ENCODE data around the gene IVD.
A peak's percentile ranks its signal among the peaks of the same experiment; 100 is the strongest.

IVD gene

DNA sequence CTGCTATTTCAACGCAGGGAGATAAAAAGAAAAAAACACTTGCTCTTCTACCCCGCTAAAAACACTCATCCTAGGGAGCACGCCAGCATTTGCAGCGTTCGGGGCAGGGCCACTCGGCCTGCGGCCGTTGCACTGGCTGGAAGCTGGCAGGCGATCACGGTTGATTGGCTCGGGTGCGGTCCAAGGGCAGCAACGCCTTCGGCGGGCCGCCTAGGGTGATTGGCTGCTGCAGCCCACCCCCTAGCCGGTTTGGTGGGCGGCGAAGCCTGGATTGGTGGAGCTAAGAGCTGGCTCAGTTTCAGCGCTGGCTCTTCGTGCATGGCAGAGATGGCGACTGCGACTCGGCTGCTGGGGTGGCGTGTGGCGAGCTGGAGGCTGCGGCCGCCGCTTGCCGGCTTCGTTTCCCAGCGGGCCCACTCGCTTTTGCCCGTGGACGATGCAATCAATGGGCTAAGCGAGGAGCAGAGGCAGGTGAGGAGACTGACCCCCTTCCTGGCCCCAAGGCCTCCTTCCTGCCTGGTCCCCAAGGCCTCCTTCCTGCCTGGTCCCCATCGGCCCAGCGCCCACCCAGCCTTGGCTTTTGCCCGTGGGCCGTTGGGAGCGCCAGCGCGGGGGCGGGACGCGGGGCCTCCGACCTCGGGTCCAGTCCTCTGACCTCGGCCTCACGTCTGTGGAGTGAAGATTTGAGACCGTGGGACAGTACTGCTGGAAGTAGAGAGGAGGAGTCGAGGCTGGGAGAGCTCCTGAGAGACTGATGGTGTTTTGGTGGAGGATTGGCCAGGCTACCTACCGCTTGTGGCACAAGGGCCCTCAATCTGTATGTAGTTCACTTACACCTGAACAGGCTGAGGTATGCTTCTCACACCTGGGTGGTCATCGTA, at the start of gene IVD:
Gene IVD, plus strand, starts transcription at position 295 of the 881 bp plus-strand sequence. Its CDS starts 33 bp downstream, at position 328.
- H3K4me3 ChIP-seq (ENCODE audit: low read length): peak within 1 kb of the TSS; percentile 89
- TF ChIP-seq ZNF274 (IDR thresholded peaks at IDR 0.05; ENCODE audit: low read depth, low read length): no peak

- no peak overlapping the region for H3K4me3 ChIP-seq (ENCODE audit: low read length)
These were observed 49.5 kb upstream of the IVD start for GRCh38 chr15:40355976-40356585.

GRCh38 chr15:40357246-40357645, 48.3 kb upstream of the IVD start:
- H3K4me3 ChIP-seq (ENCODE audit: low read length): no peak overlapping the region
- TF ChIP-seq ZNF274 (IDR thresholded peaks at IDR 0.05; ENCODE audit: low read depth, low read length): no peak

More at GRCh38 chr15:40355976-40356585, 49.5 kb upstream of the IVD start:
- TF ChIP-seq ZNF274 (IDR thresholded peaks at IDR 0.05; ENCODE audit: low read depth, low read length): no peak

DNA sequence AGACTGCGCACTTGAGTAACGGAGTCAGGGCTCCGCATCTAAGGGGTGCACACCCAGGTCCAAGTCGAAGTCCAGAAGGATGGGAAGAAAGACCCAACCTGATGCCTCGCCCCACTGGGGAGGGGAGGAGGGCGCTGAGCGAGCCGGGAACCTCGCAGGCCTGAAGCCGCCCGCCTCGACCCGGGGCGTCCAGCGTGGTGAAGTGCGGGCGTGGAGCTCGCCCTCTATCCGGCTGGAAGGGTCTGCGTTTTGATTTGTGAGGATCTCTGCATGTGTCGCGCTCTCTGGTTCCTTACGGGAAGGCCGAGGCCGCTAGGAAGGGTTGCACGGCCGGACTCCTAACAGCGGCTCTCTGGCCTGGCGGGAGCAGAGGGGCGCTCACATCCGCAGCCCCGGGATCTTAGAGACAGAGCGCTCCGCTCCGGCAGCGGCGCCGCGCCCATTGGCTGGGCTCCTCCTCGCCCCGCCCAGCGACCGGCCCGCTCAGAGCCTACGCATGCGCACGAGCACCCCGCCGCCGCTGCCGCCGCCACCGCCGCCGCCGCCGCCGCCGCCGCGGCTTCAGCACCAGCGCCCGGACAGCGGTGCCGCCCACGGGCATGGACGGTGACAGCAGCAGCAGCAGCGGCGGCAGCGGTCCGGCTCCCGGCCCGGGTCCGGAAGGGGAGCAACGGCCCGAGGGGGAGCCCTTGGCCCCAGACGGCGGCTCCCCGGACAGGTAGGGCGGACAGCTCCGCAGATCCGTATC, 47.7 kb upstream of the IVD start, which contains the start of gene DISP2:
Gene DISP2, plus strand, starts transcription at position 497 of the 748 bp plus-strand sequence. Its CDS starts 103 bp downstream, at position 600.
- TF ChIP-seq ZNF274 (IDR thresholded peaks at IDR 0.05; ENCODE audit: low read depth, low read length): no peak
- H3K4me3 ChIP-seq (ENCODE audit: low read length): peak within 1 kb of the TSS; percentile 72

DNA sequence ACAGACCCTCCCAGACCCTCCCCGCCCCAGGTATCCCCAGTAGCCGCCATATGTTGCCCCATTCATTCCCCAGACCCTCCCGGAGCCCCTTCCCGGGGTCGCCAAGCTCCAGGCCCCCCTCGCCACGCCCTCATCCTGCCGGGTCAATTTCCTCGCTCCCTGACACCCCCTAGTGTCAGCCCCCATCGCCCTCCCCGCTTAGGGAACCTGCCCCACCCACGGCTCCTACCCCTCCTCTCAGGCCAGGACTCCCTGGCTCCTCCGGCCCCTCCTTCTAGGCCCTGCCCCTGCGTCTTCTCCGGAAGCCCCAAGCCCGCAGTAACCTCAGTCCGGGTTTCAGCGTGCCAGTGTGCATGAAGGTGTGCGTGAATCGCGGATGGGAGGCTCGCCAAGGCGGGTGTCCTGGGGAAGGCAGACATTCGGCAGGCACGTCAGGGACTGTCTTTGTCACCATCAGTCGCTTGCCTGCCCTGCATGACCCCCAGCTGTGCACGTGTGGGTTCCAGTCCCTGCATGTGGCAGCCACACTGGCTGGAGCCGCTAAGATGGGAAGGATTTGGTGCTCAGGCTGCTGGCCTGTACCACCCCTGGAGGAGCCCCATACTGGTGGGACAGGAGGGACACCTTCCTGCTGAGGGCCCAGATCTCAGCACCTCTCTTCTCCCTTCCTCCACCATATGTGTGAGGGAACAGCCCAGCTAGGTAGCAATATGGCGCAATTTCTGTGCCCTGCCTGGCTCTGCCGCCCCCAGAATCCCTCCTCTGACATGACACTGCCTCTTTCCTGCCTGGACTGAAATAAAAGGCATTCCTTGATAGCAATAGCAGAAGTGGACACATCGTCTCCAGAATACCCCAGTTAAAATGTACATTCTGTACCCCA, 46.9 kb upstream of the IVD start:
- TF ChIP-seq ZNF274 (IDR thresholded peaks at IDR 0.05; ENCODE audit: low read depth, low read length): no peak
- H3K4me3 ChIP-seq (ENCODE audit: low read length): peak overlapping the region; percentile 72

DNA sequence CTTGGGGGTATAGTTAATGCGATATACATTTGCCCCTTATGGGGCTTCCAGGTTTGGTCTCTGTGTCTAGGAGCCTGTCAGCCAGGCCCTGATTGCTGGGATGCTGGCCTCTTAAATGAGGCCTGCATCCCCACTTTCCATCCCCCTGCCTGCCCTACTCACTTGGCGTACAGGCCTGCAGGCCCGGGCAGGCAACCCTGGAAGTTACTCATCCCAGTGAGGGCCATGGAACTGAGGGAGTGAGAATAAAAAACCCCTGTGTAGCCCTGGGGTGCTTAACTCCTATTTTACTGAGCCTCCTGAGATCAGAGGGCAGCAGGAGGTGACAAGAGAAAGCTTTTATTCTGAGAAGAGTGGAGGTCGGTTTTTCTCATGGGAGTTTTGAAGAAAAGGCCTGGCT, 45.6 kb upstream of the IVD start:
- no peak overlapping the region for H3K4me3 ChIP-seq (ENCODE audit: low read length)
- TF ChIP-seq ZNF274 (IDR thresholded peaks at IDR 0.05; ENCODE audit: low read depth, low read length): no peak

DNA sequence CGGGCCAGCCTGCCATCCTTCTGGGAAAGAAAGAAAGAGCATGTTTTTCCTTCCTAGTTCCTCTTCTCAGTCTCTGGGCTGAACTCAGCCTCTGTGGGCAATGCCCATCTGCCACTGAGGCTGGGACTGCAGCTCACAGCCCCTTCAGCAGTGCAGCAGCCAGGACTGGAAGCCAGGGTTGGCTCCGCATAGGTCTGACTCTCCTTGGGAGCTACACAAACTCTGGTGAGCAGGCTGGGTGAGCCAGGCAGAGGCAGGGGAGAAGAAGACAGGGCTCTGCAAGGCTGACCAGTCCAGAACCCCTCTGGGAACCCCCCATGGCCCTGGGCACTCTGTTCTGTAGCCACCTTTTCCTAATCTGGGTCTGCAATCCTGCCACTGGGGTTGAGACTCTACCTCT, 44.0 kb upstream of the IVD start:
- TF ChIP-seq ZNF274 (IDR thresholded peaks at IDR 0.05; ENCODE audit: low read depth, low read length): no peak
- H3K4me3 ChIP-seq (ENCODE audit: low read length): no peak overlapping the region

- no peak for TF ChIP-seq ZNF274 (IDR thresholded peaks at IDR 0.05; ENCODE audit: low read depth, low read length)
- no peak overlapping the region for H3K4me3 ChIP-seq (ENCODE audit: low read length)
These were observed 42.0 kb upstream of the IVD start for GRCh38 chr15:40363611-40364010.

GRCh38 chr15:40364251-40364650, 41.3 kb upstream of the IVD start:
- no peak overlapping the region for H3K4me3 ChIP-seq (ENCODE audit: low read length)
- no peak for TF ChIP-seq ZNF274 (IDR thresholded peaks at IDR 0.05; ENCODE audit: low read depth, low read length)

DNA sequence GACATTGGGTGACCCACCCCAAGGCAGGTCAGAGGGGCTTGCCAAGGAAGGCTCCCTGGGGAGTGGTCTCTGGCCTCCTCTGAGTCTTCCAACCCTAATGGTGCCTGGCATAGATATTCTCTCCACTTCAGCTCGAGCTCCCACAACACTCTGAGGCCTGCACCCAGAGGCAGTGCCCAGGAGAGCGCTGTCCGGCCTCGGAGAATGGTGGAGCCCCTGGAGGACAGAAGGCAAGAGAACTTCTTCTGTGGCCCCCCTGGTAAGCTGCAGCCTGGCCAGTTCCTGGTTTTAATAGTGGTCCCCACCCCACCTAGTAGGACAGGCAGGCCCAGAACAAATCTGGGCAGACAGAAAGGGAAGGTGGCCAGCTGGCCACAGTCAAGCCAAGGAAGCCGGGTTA, 40.6 kb upstream of the IVD start:
- TF ChIP-seq ZNF274 (IDR thresholded peaks at IDR 0.05; ENCODE audit: low read depth, low read length): no peak

DNA sequence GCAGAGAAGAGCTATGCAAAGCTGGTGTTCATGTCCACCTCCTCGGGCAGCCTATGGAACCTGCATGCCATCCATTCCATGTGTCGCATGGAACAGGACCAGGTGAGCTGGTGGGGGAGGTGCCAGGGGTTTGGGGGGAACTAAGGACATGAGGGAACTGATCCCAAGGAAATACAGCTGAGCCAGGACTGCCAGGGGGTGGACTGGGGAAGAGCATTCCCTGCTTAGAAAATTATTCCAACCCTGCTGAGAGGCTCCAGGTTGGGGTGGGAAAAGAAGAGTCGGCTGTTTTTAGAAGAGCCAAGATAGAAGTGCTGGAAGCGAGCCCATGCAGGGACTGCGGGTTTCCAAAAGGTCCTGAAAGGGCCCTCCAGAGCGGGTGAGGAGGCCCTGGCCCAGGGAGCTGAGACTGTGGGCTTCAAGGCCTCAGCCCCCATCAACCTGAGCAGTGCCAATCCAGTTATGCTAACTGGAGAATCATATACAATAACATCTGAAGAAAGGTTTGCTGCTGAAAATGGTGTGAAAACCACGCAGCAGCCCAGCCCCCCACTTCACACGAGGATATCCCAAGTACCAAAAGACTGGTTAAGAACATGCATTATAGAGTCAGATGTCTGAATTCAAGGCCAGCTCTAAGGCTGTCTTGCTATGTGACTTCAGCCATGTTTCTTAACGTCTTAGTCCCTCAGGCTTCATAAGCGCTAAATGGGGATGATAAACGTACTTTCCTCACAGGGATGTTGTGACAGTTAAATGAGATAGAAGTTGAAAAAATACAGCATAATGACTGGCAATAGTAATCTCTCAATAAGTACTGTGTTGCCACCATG, 39.8 kb upstream of the IVD start:
- no peak for TF ChIP-seq ZNF274 (IDR thresholded peaks at IDR 0.05; ENCODE audit: low read depth, low read length)
- H3K4me3 ChIP-seq (ENCODE audit: low read length): no peak overlapping the region

More for the DNA sequence above, 40.6 kb upstream of the IVD start:
- no peak overlapping the region for H3K4me3 ChIP-seq (ENCODE audit: low read length)

- TF ChIP-seq ZNF274 (IDR thresholded peaks at IDR 0.05; ENCODE audit: low read depth, low read length): no peak
These were observed 38.9 kb upstream of the IVD start for GRCh38 chr15:40366457-40367370.

More at GRCh38 chr15:40366457-40367370, 38.9 kb upstream of the IVD start:
- H3K4me3 ChIP-seq (ENCODE audit: low read length): no peak overlapping the region
